Ecto neural progenitor cell (in vitro differentiated cells): Measurements from ENCODE around the gene PPP1R8.
"Not testable (repeated sequence)": the region's sequence is repeated elsewhere in the genome, so short reads cannot be mapped to it uniquely, and the experiment has no call there.

Experiments used
- DNase-seq: peaks from one replicate; pipeline ENCODE4 v3.0.0-alpha.2; 2018; ENCODE audit warnings: low spot score

PPP1R8 gene

GRCh38 chr1:27830621-27831440 lies at the start of gene PPP1R8:
Gene PPP1R8 (plus strand): TSS chr1:27830782. CDS start chr1:27830836, 54 bp downstream.
- peak; percentile 95 for DNase-seq

- no peak for DNase-seq
These were observed 47.6 kb upstream of the PPP1R8 start for GRCh38 chr1:27782950-27783349.

- no peak for DNase-seq
These were observed 45.9 kb upstream of the PPP1R8 start for GRCh38 chr1:27784700-27785099.

GRCh38 chr1:27785781-27786455 lies 44.7 kb upstream of the PPP1R8 start:
- no peak for DNase-seq

GRCh38 chr1:27787895-27788294 lies 42.7 kb upstream of the PPP1R8 start:
- no peak for DNase-seq

GRCh38 chr1:27789540-27790041 lies 41.0 kb upstream of the PPP1R8 start:
- DNase-seq = no peak

GRCh38 chr1:27790270-27790669 lies 40.3 kb upstream of the PPP1R8 start:
- not testable (repeated sequence) for DNase-seq

- DNase-seq = no peak
These were observed 35.0 kb upstream of the PPP1R8 start for GRCh38 chr1:27795601-27796000.

GRCh38 chr1:27804791-27805190 lies 25.8 kb upstream of the PPP1R8 start:
- no peak for DNase-seq

- no peak for DNase-seq
These were observed 23.8 kb upstream of the PPP1R8 start for GRCh38 chr1:27806758-27807157.

GRCh38 chr1:27807385-27807784 lies 23.2 kb upstream of the PPP1R8 start:
- DNase-seq = no peak

GRCh38 chr1:27808131-27808530 lies 22.5 kb upstream of the PPP1R8 start:
- DNase-seq = not testable (repeated sequence)

GRCh38 chr1:27809883-27810282 lies 20.7 kb upstream of the PPP1R8 start:
- DNase-seq = no peak

- no peak for DNase-seq
These were observed 18.7 kb upstream of the PPP1R8 start for GRCh38 chr1:27811741-27812500.

- no peak for DNase-seq
These were observed 13.5 kb upstream of the PPP1R8 start for GRCh38 chr1:27816921-27817630.

- no peak for DNase-seq
These were observed 8.7 kb upstream of the PPP1R8 start for GRCh38 chr1:27821761-27822315.

- DNase-seq = no peak
These were observed 6.8 kb upstream of the PPP1R8 start for GRCh38 chr1:27823784-27824183.

GRCh38 chr1:27824411-27824810 lies 6.2 kb upstream of the PPP1R8 start:
- DNase-seq = no peak

- not testable (repeated sequence) for DNase-seq
These were observed 1.1 kb upstream of the PPP1R8 start for GRCh38 chr1:27829339-27829960.

GRCh38 chr1:27831568-27832410 lies 1.2 kb downstream of the PPP1R8 start:
- DNase-seq = no peak
